Lung (tissue), 12 donors: ENCODE results near the gene SGSH. TPM values are rescaled to one million over a fixed set of nuclear protein-coding genes. Genes with fewer than 3 reads are reported as not detected.

ENCODE experiments used
- ATAC-seq: fragments of 200-7000 bp; cut with Tn5 transposase; one replicate; pipeline ENCODE4 v1.9.1; 2020; ENCODE audit warnings: moderate number of reproducible peaks; ENCODE audit not compliant: insufficient read depth, low FRiP score
- DNase-seq, 3 donors: peaks; one replicate each; pipeline ENCODE4 v3.0.0-alpha.2; 2013 to 2017
- H3K27ac ChIP-seq, 2 donors: one replicate each; pipeline ENCODE4 v1.5.1; 2013; ENCODE audit warnings: mild to moderate bottlenecking in 2 of 2, moderate library complexity in 2 of 2, control low read depth in 1 of 2, inconsistent platforms in 1 of 2, low read depth in 1 of 2, low read length in 1 of 2
- H3K27me3 ChIP-seq, 3 donors: one replicate each; pipeline ENCODE4 v1.5.1; 2013; ENCODE audit warnings: low read length in 2 of 3; ENCODE audit not compliant: control insufficient read depth in 3 of 3, insufficient read depth in 3 of 3
- H3K36me3 ChIP-seq, 4 donors: one replicate each; pipeline ENCODE4 v1.5.1; 2013; ENCODE audit warnings: low read length in 4 of 4, mild to moderate bottlenecking in 1 of 4, moderate library complexity in 1 of 4; ENCODE audit not compliant: control insufficient read depth in 4 of 4, insufficient read depth in 4 of 4
- H3K4me1 ChIP-seq, 5 donors: one replicate each; pipeline ENCODE4 v1.5.1; 2013; ENCODE audit warnings: low read length in 5 of 5, mild to moderate bottlenecking in 2 of 5, moderate library complexity in 1 of 5; ENCODE audit not compliant: control insufficient read depth in 5 of 5, insufficient read depth in 5 of 5
- H3K4me3 ChIP-seq: one replicate; pipeline ENCODE4 v1.5.1; 2013; ENCODE audit warnings: mild to moderate bottlenecking, control low read depth, moderate library complexity
- H3K9ac ChIP-seq, 2 donors: one replicate each; pipeline ENCODE4 v1.5.1; 2013; ENCODE audit warnings: low read length in 2 of 2, control low read depth in 1 of 2; ENCODE audit not compliant: insufficient read depth in 1 of 2
- H3K9me3 ChIP-seq, 4 donors: one replicate each; pipeline ENCODE4 v1.5.1; 2013; ENCODE audit warnings: low read length in 3 of 4, mild to moderate bottlenecking in 1 of 4, moderate library complexity in 1 of 4; ENCODE audit not compliant: control insufficient read depth in 4 of 4, insufficient read depth in 3 of 4
- WGBS, 2 donors: extraction: QIAGEN DNeasy Blood & Tissue Kit; methylation state at CpG; one replicate each; pipeline ENCODE4 v1.1.7; 2013; 5-methylcytosine and 5-hydroxymethylcytosine counted together
- polyA plus RNA-seq, 2 donors: library from polyadenylated mRNA; stranded (reverse); fragments of 200-250 nt; gene quantifications; one replicate each; pipeline ENCODE4 v1.2.1, GENCODE V29; 2013
- total RNA-seq, 2 donors: library from RNA; depleted of rRNA in 1 of 2; stranded (reverse); fragments of >200 nt in 1 of 2; gene quantifications; one replicate each; pipeline ENCODE4 v1.2.1, GENCODE V29; 2014 to 2021
- TF ChIP-seq, protein P1 (sequence below): IDR thresholded peaks from 2 replicates; pipeline ENCODE4 v1.5.1; 2012; ENCODE audit warnings: mild to moderate bottlenecking; ENCODE audit errors: control extremely low read depth, extremely low read depth
- donor health status: control.
- donor health status: control.
- donor health status: Bipolar disorder and iron deficiency.
- donor health status: healthy.
- donor health status: DM: yes; HTN: yes; CAD: no.

The SGSH gene
- total and polyA plus RNA-seq, 4 donors = 27.5 to 75.1 (median 54.1) TPM

DNA sequence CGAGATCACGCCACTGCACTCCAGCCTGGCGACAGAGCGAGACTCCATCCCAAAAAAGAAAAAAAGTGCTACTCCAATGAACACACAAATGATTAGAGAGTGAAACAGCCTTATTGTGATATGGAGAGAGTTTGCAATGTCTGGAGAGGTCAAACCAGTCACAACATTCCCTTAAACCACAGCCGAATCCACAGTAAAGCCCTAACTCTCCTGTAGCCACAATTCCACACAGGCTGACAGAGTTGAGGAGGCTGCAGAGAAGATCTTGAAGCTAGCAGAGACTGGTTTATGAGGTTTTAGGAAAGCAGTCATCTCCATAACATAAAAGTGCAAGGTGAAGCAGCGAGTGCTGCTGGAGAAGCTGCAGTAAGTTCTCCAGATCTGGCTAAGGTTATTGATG is 47.3 kb upstream of the SGSH start:
- Histone ChIP-seq H3K9me3 (no peaks in the 10 kb centered on the region), H3K27me3 (no peaks in the 10 kb centered on the region), H3K4me1 (peaks cover 0 to 25% (median 18%) of the 10 kb centered on the region in 5 donors), H3K27ac (no peak overlapping the region), H3K9ac (no peak overlapping the region), H3K36me3 (peaks cover 0 to 18% (median 12%) of the 10 kb centered on the region in 4 donors), H3K4me3 (no peak overlapping the region)
- ATAC-seq (no peak), DNase-seq (no peak)
- 98 to 99% methylated on average over 6 of the region's 6 CpGs for WGBS, 2 donors
- TF ChIP-seq, protein P1, sequence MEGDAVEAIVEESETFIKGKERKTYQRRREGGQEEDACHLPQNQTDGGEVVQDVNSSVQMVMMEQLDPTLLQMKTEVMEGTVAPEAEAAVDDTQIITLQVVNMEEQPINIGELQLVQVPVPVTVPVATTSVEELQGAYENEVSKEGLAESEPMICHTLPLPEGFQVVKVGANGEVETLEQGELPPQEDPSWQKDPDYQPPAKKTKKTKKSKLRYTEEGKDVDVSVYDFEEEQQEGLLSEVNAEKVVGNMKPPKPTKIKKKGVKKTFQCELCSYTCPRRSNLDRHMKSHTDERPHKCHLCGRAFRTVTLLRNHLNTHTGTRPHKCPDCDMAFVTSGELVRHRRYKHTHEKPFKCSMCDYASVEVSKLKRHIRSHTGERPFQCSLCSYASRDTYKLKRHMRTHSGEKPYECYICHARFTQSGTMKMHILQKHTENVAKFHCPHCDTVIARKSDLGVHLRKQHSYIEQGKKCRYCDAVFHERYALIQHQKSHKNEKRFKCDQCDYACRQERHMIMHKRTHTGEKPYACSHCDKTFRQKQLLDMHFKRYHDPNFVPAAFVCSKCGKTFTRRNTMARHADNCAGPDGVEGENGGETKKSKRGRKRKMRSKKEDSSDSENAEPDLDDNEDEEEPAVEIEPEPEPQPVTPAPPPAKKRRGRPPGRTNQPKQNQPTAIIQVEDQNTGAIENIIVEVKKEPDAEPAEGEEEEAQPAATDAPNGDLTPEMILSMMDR = no peak

DNA sequence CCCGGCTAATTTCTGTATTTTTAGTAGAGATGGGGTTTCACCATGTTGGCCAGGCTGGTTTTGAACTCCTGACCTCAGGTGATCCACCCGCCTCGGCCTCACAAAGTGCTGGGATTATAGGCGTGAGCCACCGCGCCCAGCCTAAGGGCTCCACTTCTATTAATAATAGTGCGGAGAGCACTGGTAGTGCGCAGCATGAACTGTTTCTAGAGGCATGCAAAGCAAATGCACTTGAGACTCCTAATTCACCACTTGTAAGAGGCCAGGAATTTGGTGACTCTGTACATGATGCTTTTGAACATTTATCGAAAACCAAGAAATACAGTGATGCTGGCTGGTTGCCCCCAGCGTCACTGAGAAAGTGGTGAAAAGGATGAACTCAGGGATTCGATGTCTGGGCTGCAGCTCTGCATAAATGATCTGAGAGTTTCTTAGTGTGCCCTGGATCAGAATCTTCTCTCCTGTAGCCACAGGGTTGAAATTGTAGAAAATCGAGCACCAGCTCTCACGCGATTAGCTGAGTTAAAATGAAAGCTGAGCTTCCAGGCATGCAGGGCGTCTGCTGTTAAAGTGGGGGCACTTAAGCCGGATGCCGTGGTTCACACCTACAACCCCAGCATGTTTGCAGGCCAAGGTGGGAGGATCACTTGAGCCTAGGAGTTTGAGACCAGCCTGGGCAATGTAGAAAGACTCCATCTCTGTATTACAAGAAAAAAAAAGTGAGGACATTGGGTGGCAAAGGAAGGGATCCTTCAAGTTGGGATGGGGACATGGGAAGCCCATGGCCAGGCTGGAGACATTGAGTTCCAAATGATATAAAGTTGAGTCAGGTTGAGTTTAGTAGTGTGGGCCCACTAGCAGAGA is 45.3 kb upstream of the SGSH start:
- H3K4me1 ChIP-seq = peaks cover 3 to 31% (median 18%) of the 10 kb centered on the region in 5 donors
- peaks cover 0 to 16% (median 12%) of the 10 kb centered on the region in 4 donors for H3K36me3 ChIP-seq
- peak overlapping the region in 1 of 2 donors; percentile 42 for H3K27ac ChIP-seq
- TF ChIP-seq, protein P1 = no peak
- H3K9ac ChIP-seq = no peak overlapping the region
- 64 to 81% methylated on average over 17 of the region's 17 CpGs for WGBS, 2 donors
- DNase-seq = peak in 2 of 3 donors; percentile 33 to 49
- no peaks in the 10 kb centered on the region for H3K9me3 ChIP-seq
- no peaks in the 10 kb centered on the region for H3K27me3 ChIP-seq
- ATAC-seq = no peak
- no peak overlapping the region for H3K4me3 ChIP-seq

DNA sequence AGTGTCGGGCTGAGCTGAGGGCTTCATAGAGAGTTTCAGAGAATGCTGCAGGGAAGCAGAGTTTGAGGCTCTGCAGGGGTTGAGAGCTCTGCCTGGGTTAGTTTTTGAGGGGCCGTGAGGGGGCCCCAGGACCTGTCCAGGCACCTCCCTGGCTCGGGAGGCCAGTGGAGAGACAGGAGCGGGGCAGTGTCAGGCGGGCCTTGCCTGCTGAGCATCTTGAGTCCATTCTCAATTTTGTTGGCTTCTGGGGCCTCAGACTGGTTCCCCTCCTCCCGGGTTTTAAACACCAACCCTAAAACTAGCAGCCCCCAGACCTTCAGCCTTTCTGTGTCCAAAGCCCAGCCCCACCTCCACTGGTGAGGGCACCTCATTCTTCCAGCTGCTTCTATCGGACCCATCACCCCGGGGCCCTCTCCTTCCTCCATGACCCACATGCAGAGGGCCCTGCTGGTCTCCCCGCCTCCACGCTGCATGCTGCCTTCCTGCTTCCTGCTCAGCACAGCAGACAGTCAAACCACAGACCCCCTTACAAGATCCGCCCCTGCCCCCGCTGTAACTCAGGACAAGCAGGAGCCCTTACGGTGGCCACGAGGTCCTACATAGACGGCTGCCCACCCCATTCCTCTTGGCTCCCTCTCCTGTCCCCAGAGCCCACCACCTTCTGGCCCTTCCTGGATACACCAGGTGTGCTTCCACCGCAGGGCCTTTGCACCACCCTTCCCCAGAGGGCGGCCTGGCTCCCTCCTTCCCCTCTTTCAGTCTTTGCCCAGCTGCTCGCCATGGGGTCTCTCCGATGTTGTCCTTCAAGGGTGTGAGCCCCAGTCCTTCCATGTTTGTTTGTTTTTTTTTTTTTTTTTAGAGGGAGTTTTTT is 44.3 kb upstream of the SGSH start:
- H3K9me3 ChIP-seq = no peaks in the 10 kb centered on the region
- no peak for DNase-seq
- TF ChIP-seq, protein P1 = no peak
- H3K9ac ChIP-seq = no peak overlapping the region
- peaks cover 0 to 13% (median 7%) of the 10 kb centered on the region in 4 donors for H3K36me3 ChIP-seq
- 32 to 52% methylated on average over 19 of the region's 19 CpGs for WGBS, 2 donors
- H3K27me3 ChIP-seq = no peaks in the 10 kb centered on the region
- H3K4me1 ChIP-seq = peaks cover 3 to 33% (median 22%) of the 10 kb centered on the region in 5 donors
- ATAC-seq = no peak
- peak overlapping the region; percentile 57 for H3K4me3 ChIP-seq
- H3K27ac ChIP-seq = peak overlapping the region in 1 of 2 donors; percentile 80
